HepG2 (cell line): ENCODE results near the gene NEUROD1. TPM values are rescaled to one million over a fixed set of nuclear protein-coding genes. Genes with fewer than 3 reads are reported as not detected.

Source experiments
- ATAC-seq: fragments of 200-7000 bp; cut with Tn5 transposase; 3 replicates; pipeline ENCODE4 v1.9.1; 2020; ENCODE audit warnings: mild to moderate bottlenecking, moderate library complexity
- BruUV-seq: library from RNA; stranded (reverse); fragments of 400-500 nt; replicated peaks from 2 replicates; lab custom pipeline; 2021; lab: Mats Ljungman, UMichigan
- CTCF ChIA-PET: fragments of 300-600 bp; formaldehyde crosslinking; extraction: SDS; loops from one replicate; lab custom pipeline; 2021; ENCODE audit warnings: low total read pairs, inconsistent platforms, low intra/inter-chr PET ratio; lab: Yijun Ruan, JAX
- POLR2A ChIA-PET: fragments of 350-600 bp; sonication (Branson Sonifier 250); formaldehyde crosslinking; loops from one replicate; lab custom pipeline; 2020; ENCODE audit warnings: antibody characterized with exemption, inconsistent platforms; lab: Yijun Ruan, JAX
- DNase-seq: peaks from one replicate; pipeline ENCODE4 v3.0.0-alpha.2; 2015; ENCODE audit warnings: low spot score
- FAIRE-seq: peaks from 3 replicates; lab custom pipeline; 2011; peaks lifted over from hg19 to GRCh38; lab: Jason Lieb, UNC
- H2AFZ ChIP-seq: one replicate; pipeline ENCODE4 v1.6.1; 2011; ENCODE audit warnings: low read length, inconsistent platforms
- H3K27ac ChIP-seq: fragments of 300-600 bp; 3 replicates; pipeline ENCODE4 v1.8.0; 2011; ENCODE audit warnings: mixed run types, mild to moderate bottlenecking, mixed read lengths, low read length, inconsistent platforms; ENCODE audit not compliant: insufficient read depth; ENCODE audit errors: extremely low read length
- H3K27me3 ChIP-seq, 2 experiments: fragments of 200-600 bp in 1 of 2; 2 replicates in 1 of 2; 3 replicates in 1 of 2; pipeline versions ENCODE4 v1.6.0 to v1.8.0; 2011; ENCODE audit warnings: low read length in 2 of 2, mild to moderate bottlenecking in 2 of 2, moderate library complexity in 2 of 2, inconsistent platforms in 1 of 2; ENCODE audit not compliant: insufficient read depth in 2 of 2, control insufficient read depth in 1 of 2
- H3K36me3 ChIP-seq, 2 experiments: fragments of 200-600 bp in 1 of 2; replicated peaks in 1 of 2; 2 replicates in 1 of 2; 3 replicates in 1 of 2; pipeline versions ENCODE4 v1.5.1 to v1.8.0; 2011; ENCODE audit warnings: low read length in 2 of 2, inconsistent platforms in 1 of 2; ENCODE audit not compliant: insufficient read depth in 2 of 2, control insufficient read depth in 1 of 2
- H3K4me1 ChIP-seq: 2 replicates; pipeline ENCODE4 v1.5.1; 2012; ENCODE audit warnings: low read length, inconsistent platforms; ENCODE audit not compliant: insufficient read depth
- H3K4me2 ChIP-seq: 2 replicates; pipeline ENCODE4 v1.6.0; 2011; ENCODE audit warnings: low read depth, low read length, inconsistent platforms
- H3K4me3 ChIP-seq, 3 experiments: fragments of 200-600 bp in 1 of 3; sonication (generic), shearing (Covaris generic) in 1 of 3; replicated peaks in 1 of 3; 2 replicates each; pipeline ENCODE4 v1.5.1; 2011 to 2016; ENCODE audit warnings: low read length in 3 of 3, inconsistent platforms in 2 of 3, low read depth in 2 of 3, mild to moderate bottlenecking in 2 of 3, control low read depth in 1 of 3, mixed read lengths in 1 of 3; ENCODE audit not compliant: insufficient read depth in 1 of 3
- H3K79me2 ChIP-seq: one replicate; pipeline ENCODE4 v1.6.1; 2011; ENCODE audit warnings: low read length, inconsistent platforms; ENCODE audit not compliant: insufficient read depth
- H3K9ac ChIP-seq: 2 replicates; pipeline ENCODE4 v1.6.0; 2011; ENCODE audit warnings: mild to moderate bottlenecking, low read depth, low read length, inconsistent platforms; ENCODE audit not compliant: insufficient read depth
- H3K9me3 ChIP-seq: 2 replicates; pipeline ENCODE4 v1.5.1; 2012; ENCODE audit warnings: mild to moderate bottlenecking, low read length
- H4K20me1 ChIP-seq: 2 replicates; pipeline ENCODE4 v1.6.0; 2011; ENCODE audit warnings: inconsistent platforms, mild to moderate bottlenecking, low read length, moderate library complexity; ENCODE audit not compliant: insufficient read depth
- BATF2 ChIP-seq: sonication (generic); formaldehyde crosslinking; IDR thresholded peaks from 2 replicates; pipeline ENCODE4 v1.8.0; 2022; ENCODE audit warnings: mild to moderate bottlenecking, missing genetic modification reagents, moderate library complexity
- JUN ChIP-seq: sonication (generic); formaldehyde crosslinking; IDR thresholded peaks from 2 replicates; pipeline ENCODE4 v1.4.0; 2020; ENCODE audit warnings: mild to moderate bottlenecking, missing genetic modification reagents
- KDM2A ChIP-seq: sonication (generic); formaldehyde crosslinking; IDR thresholded peaks from 2 replicates; pipeline ENCODE4 v1.4.0; 2020; ENCODE audit warnings: low read depth, missing genetic modification reagents, borderline replicate concordance
- MAFF ChIP-seq: IDR thresholded peaks from 2 replicates; pipeline ENCODE4 v1.6.1; 2011; ENCODE audit warnings: low read depth, low read length, improper control_type of control experiment
- NFE2L2 ChIP-seq: fragments of 150-350 bp; IDR thresholded peaks from 2 replicates; pipeline ENCODE4 v1.6.1; 2014; ENCODE audit warnings: low read length
- POLR2A ChIP-seq, 2 experiments: IDR thresholded peaks; 2 replicates each; pipeline ENCODE4 v1.6.1; 2011; ENCODE audit warnings: low read depth in 2 of 2, low read length in 2 of 2, mild to moderate bottlenecking in 1 of 2, moderate library complexity in 1 of 2; ENCODE audit not compliant: insufficient read depth in 1 of 2
- REPIN1 ChIP-seq: sonication (generic); formaldehyde crosslinking; IDR thresholded peaks from 2 replicates; pipeline ENCODE4 v1.8.0; 2022; ENCODE audit warnings: missing genetic modification reagents, low read depth, mild to moderate bottlenecking, borderline replicate concordance
- STAG1 ChIP-seq: sonication (generic); formaldehyde crosslinking; IDR thresholded peaks from 2 replicates; pipeline ENCODE4 v1.4.0; 2020; ENCODE audit warnings: missing genetic modification reagents
- TBP ChIP-seq: sonication (generic); formaldehyde crosslinking; IDR thresholded peaks from 2 replicates; pipeline ENCODE4 v1.5.0; 2020; ENCODE audit warnings: missing genetic modification reagents
- TFE3 ChIP-seq: IDR thresholded peaks from 2 replicates; pipeline ENCODE4 v1.6.1; 2016
- YEATS4 ChIP-seq: sonication (generic); formaldehyde crosslinking; IDR thresholded peaks from 2 replicates; pipeline ENCODE4 v1.4.0; 2020; ENCODE audit warnings: missing genetic modification reagents, borderline replicate concordance
- ZNF205 ChIP-seq: IDR thresholded peaks from 2 replicates; pipeline ENCODE4 v1.6.1; 2018; ENCODE audit warnings: missing biosample characterization, missing genetic modification reagents
- ZNF260 ChIP-seq: sonication (generic); formaldehyde crosslinking; IDR thresholded peaks from 2 replicates; pipeline ENCODE4 v1.4.0; 2020; ENCODE audit warnings: missing genetic modification reagents, low read depth, mild to moderate bottlenecking, borderline replicate concordance
- ZNF772 ChIP-seq: sonication (generic); formaldehyde crosslinking; IDR thresholded peaks from 2 replicates; pipeline ENCODE4 v1.5.0; 2020; ENCODE audit warnings: mild to moderate bottlenecking, missing genetic modification reagents
- ZNF773 ChIP-seq: sonication (generic); formaldehyde crosslinking; IDR thresholded peaks from 2 replicates; pipeline ENCODE4 v1.4.0; 2020; ENCODE audit warnings: missing genetic modification reagents, borderline replicate concordance
- ZNF776 ChIP-seq: sonication (generic); formaldehyde crosslinking; IDR thresholded peaks from 2 replicates; pipeline ENCODE4 v1.4.0; 2020; ENCODE audit warnings: mild to moderate bottlenecking, missing genetic modification reagents
- ZNF883 ChIP-seq: sonication (generic); formaldehyde crosslinking; IDR thresholded peaks from 2 replicates; pipeline ENCODE4 v1.5.1; 2020; ENCODE audit warnings: mild to moderate bottlenecking, missing genetic modification reagents; ENCODE audit errors: not compliant biosample characterization
- ZSCAN12 ChIP-seq: sonication (generic); formaldehyde crosslinking; IDR thresholded peaks from 2 replicates; pipeline ENCODE4 v1.9.0; 2021; ENCODE audit warnings: mild to moderate bottlenecking, missing genetic modification reagents
- WGBS: methylation state at CpG from one replicate; pipeline ENCODE4 v1.1.6; 2017; ENCODE audit warnings: low lambda C conversion rate; 5-methylcytosine and 5-hydroxymethylcytosine counted together
- in situ Hi-C: cut with HindIII; loops from 2 replicates; pipeline ENCODE4 v1.10.0; 2017; ENCODE audit warnings: low pct_unique_long_range_greater_than_20kb; ENCODE audit not compliant: extremely low pct_ligation_motif_present
- intact Hi-C: fragments of 100-400 bp; cut with micrococcal nuclease; formaldehyde crosslinking; loops from one replicate; pipeline ENCODE4 v1.10.0; 2022; ENCODE audit not compliant: unreplicated experiment
- polyA plus RNA-seq, 8 experiments: library from polyadenylated mRNA; depleted of rRNA in 3 of 8; stranded (reverse) in 7 of 8; unstranded in 1 of 8; fragments of >200 nt; fragmentation: Illumina TruSeq in 4 of 8; extraction: Trizol in 4 of 8; gene quantifications; 2 replicates each; pipeline versions ENCODE4 v1.2.1 to v1.2.3, GENCODE V29; 2011 to 2016; ENCODE audit warnings: low read depth in 4 of 8, missing spikeins in 1 of 8, mixed read lengths in 1 of 8; ENCODE audit not compliant: insufficient read depth in 1 of 8
- total RNA-seq, 5 experiments: library from RNA; depleted of rRNA; stranded (reverse); fragments of >200 nt; fragmentation: Illumina TruSeq; extraction: Trizol; gene quantifications; 2 replicates each; pipeline ENCODE4 v1.2.3, GENCODE V29; 2016; ENCODE audit warnings: low read depth in 1 of 5
- TF ChIP-seq, protein P1 (sequence below): sonication (generic); formaldehyde crosslinking; IDR thresholded peaks from 2 replicates; pipeline ENCODE4 v1.4.0; 2020; ENCODE audit warnings: missing genetic modification reagents, borderline replicate concordance
- TF ChIP-seq, protein P2 (sequence below): sonication (generic); formaldehyde crosslinking; IDR thresholded peaks from 2 replicates; pipeline ENCODE4 v1.5.0; 2020; ENCODE audit warnings: mild to moderate bottlenecking, missing genetic modification reagents

NEUROD1 gene
- total and polyA plus RNA-seq, 2 of the 13 experiments (the other 11 are each of a cell fraction or from before 2014, with no cell fraction given), result not detected

DNA sequence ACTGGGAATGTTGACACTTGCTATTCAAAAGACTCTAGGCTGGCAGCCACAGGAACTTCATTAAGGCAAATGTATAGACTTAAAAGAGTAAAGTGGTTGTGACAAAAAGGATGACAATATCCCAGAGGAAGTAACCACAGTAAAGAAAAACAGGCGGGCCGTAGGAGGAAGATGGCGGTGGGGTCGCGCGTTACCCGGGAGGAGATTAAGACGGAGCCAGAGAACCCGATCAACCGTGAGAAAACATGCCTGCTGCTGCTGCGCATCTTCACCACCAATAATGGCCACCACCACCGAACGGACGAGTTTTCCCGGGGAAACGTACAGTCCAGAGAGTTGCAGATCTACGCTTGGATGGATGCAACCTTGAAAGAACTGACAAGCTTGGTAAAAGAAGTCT is 14.0 kb upstream of the NEUROD1 start:
- no peaks in the 10 kb centered on the region for H3K79me2 ChIP-seq
- H2AFZ ChIP-seq, result no peak overlapping the region
- no TSS peak for BruUV-seq
- no peaks in the 10 kb centered on the region for H3K27me3 ChIP-seq
- in situ Hi-C loops, result no loop called here
- H3K4me1 ChIP-seq, result no peaks in the 10 kb centered on the region
- no peaks in the 10 kb centered on the region for H3K36me3 ChIP-seq
- H4K20me1 ChIP-seq, result no peaks in the 10 kb centered on the region
- H3K27ac ChIP-seq, result no peak overlapping the region
- no peak overlapping the region for H3K9ac ChIP-seq
- WGBS, result 67% methylated on average over 17 of the region's 17 CpGs
- ATAC-seq, result no peak
- FAIRE-seq, result no peak
- H3K4me3 ChIP-seq, result no peak overlapping the region
- no peak overlapping the region for H3K4me2 ChIP-seq
- ChIA-PET POLR2A (no interaction called here), CTCF (no interaction called here)
- no peak for DNase-seq
- no peaks in the 10 kb centered on the region for H3K9me3 ChIP-seq
- intact Hi-C loops, result no loop called here
- no peak for TF ChIP-seq ZNF260
- no peak for TF ChIP-seq REPIN1 (CRISPR knock-in tag)
- TF ChIP-seq POLR2A (IDR thresholded peaks at IDR 0.05; ENCODE audit: insufficient read depth in 1 of 2, low read depth in 2 of 2, low read length in 2 of 2), result no peak
- TF ChIP-seq KDM2A (CRISPR knock-in tag), result no peak
- TF ChIP-seq ZNF776 (CRISPR knock-in tag), result no peak
- TF ChIP-seq ZNF773 (CRISPR knock-in tag), result no peak
- no peak for TF ChIP-seq TFE3 (CRISPR knock-in tag)
- no peak for TF ChIP-seq YEATS4 (CRISPR knock-in tag)
- no peak for TF ChIP-seq MAFF
- TF ChIP-seq BATF2 (CRISPR knock-in tag), result no peak
- TF ChIP-seq, protein P1, sequence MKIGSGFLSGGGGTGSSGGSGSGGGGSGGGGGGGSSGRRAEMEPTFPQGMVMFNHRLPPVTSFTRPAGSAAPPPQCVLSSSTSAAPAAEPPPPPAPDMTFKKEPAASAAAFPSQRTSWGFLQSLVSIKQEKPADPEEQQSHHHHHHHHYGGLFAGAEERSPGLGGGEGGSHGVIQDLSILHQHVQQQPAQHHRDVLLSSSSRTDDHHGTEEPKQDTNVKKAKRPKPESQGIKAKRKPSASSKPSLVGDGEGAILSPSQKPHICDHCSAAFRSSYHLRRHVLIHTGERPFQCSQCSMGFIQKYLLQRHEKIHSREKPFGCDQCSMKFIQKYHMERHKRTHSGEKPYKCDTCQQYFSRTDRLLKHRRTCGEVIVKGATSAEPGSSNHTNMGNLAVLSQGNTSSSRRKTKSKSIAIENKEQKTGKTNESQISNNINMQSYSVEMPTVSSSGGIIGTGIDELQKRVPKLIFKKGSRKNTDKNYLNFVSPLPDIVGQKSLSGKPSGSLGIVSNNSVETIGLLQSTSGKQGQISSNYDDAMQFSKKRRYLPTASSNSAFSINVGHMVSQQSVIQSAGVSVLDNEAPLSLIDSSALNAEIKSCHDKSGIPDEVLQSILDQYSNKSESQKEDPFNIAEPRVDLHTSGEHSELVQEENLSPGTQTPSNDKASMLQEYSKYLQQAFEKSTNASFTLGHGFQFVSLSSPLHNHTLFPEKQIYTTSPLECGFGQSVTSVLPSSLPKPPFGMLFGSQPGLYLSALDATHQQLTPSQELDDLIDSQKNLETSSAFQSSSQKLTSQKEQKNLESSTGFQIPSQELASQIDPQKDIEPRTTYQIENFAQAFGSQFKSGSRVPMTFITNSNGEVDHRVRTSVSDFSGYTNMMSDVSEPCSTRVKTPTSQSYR (CRISPR knock-in tag), result no peak
- TF ChIP-seq ZNF883 (CRISPR knock-in tag), result no peak
- no peak for TF ChIP-seq JUN (CRISPR knock-in tag)
- no peak for TF ChIP-seq ZNF205
- no peak for TF ChIP-seq ZSCAN12 (CRISPR knock-in tag)
- TF ChIP-seq TBP (CRISPR knock-in tag), result no peak
- TF ChIP-seq STAG1 (CRISPR knock-in tag), result no peak
- no peak for TF ChIP-seq ZNF772 (CRISPR knock-in tag)
- no peak for TF ChIP-seq NFE2L2
- TF ChIP-seq, protein P2, sequence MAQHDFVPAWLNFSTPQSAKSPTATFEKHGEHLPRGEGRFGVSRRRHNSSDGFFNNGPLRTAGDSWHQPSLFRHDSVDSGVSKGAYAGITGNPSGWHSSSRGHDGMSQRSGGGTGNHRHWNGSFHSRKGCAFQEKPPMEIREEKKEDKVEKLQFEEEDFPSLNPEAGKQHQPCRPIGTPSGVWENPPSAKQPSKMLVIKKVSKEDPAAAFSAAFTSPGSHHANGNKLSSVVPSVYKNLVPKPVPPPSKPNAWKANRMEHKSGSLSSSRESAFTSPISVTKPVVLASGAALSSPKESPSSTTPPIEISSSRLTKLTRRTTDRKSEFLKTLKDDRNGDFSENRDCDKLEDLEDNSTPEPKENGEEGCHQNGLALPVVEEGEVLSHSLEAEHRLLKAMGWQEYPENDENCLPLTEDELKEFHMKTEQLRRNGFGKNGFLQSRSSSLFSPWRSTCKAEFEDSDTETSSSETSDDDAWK (CRISPR knock-in tag), result no peak
